Right atrium auricular region (tissue), 2 donors: Measurements from ENCODE around the gene C5. TPM values are rescaled to one million over a fixed set of nuclear protein-coding genes. Genes with fewer than 3 reads are reported as not detected.

ENCODE experiments used
- DNase-seq: peaks from one replicate; pipeline ENCODE4 v3.0.0-alpha.2; 2019; ENCODE audit warnings: low spot score
- H3K27ac ChIP-seq, 2 donors: fragments of 200-600 bp; sonication (generic); 1 replicate in 1 of 2; 2 replicates in 1 of 2; pipeline ENCODE4 v1.5.1; 2016 to 2019
- H3K27me3 ChIP-seq, 2 donors: fragments of 200-600 bp; sonication (generic); one replicate each; pipeline versions ENCODE4 v1.5.1 to v1.6.0; 2017 to 2019
- H3K36me3 ChIP-seq: fragments of 200-600 bp; sonication (generic); one replicate; pipeline ENCODE4 v1.5.1; 2016
- H3K4me1 ChIP-seq, 2 donors: fragments of 200-600 bp; sonication (generic); one replicate each; pipeline versions ENCODE4 v1.5.1 to v1.6.0; 2017 to 2019
- H3K4me3 ChIP-seq, 2 donors: fragments of 200-600 bp; sonication (generic); 1 replicate in 1 of 2; 2 replicates in 1 of 2; pipeline ENCODE4 v1.5.1; 2017 to 2019; ENCODE audit warnings: mild to moderate bottlenecking in 1 of 2, moderate library complexity in 1 of 2
- H3K9me3 ChIP-seq, 2 donors: fragments of 200-600 bp; sonication (generic); one replicate each; pipeline ENCODE4 v1.5.1; 2019
- total RNA-seq, 2 donors: library from RNA; depleted of rRNA; stranded (reverse); fragments of >200 nt; gene quantifications; one replicate each; pipeline ENCODE4 v1.1.0, GENCODE V29; 2016
- TF ChIP-seq, protein P1 (sequence below), 2 donors: fragments of 200-600 bp; sonication (generic); IDR thresholded peaks; one replicate each; pipeline ENCODE4 v1.5.1; 2019; ENCODE audit warnings: antibody characterized with exemption in 2 of 2

The C5 gene
- total RNA-seq, 2 donors from 2014 or later, result 0.82 to 1.1 TPM

GRCh38 chr9:120999317-120999716, 50.8 kb downstream of the C5 start:
- TF ChIP-seq, protein P1, sequence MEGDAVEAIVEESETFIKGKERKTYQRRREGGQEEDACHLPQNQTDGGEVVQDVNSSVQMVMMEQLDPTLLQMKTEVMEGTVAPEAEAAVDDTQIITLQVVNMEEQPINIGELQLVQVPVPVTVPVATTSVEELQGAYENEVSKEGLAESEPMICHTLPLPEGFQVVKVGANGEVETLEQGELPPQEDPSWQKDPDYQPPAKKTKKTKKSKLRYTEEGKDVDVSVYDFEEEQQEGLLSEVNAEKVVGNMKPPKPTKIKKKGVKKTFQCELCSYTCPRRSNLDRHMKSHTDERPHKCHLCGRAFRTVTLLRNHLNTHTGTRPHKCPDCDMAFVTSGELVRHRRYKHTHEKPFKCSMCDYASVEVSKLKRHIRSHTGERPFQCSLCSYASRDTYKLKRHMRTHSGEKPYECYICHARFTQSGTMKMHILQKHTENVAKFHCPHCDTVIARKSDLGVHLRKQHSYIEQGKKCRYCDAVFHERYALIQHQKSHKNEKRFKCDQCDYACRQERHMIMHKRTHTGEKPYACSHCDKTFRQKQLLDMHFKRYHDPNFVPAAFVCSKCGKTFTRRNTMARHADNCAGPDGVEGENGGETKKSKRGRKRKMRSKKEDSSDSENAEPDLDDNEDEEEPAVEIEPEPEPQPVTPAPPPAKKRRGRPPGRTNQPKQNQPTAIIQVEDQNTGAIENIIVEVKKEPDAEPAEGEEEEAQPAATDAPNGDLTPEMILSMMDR (IDR thresholded peaks at IDR 0.05), result no peak
- H3K27me3 ChIP-seq, result no peaks in the 10 kb centered on the region

GRCh38 chr9:120998111-120998510, 52.0 kb downstream of the C5 start:
- no peak overlapping the region for H3K27ac ChIP-seq
- TF ChIP-seq, protein P1 (IDR thresholded peaks at IDR 0.05), result no peak
- H3K36me3 ChIP-seq, result no peaks in the 10 kb centered on the region
- no peak overlapping the region for H3K4me3 ChIP-seq
- no peaks in the 10 kb centered on the region for H3K27me3 ChIP-seq
- DNase-seq, result no peak
- no peaks in the 10 kb centered on the region for H3K4me1 ChIP-seq
- H3K9me3 ChIP-seq, result no peaks in the 10 kb centered on the region

More at GRCh38 chr9:120999317-120999716, 50.8 kb downstream of the C5 start:
- Histone ChIP-seq H3K27ac (no peak overlapping the region), H3K9me3 (no peaks in the 10 kb centered on the region), H3K4me3 (no peak overlapping the region), H3K36me3 (no peaks in the 10 kb centered on the region), H3K4me1 (no peaks in the 10 kb centered on the region)
- no peak for DNase-seq

- Histone ChIP-seq H3K4me1 (no peaks in the 10 kb centered on the region), H3K27me3 (no peaks in the 10 kb centered on the region), H3K27ac (no peak overlapping the region), H3K4me3 (no peak overlapping the region), H3K9me3 (no peaks in the 10 kb centered on the region), H3K36me3 (no peaks in the 10 kb centered on the region)
- TF ChIP-seq, protein P1 (IDR thresholded peaks at IDR 0.05), result no peak
- no peak for DNase-seq
Observed at GRCh38 chr9:120997502-120997901, 52.6 kb downstream of the C5 start.

DNA sequence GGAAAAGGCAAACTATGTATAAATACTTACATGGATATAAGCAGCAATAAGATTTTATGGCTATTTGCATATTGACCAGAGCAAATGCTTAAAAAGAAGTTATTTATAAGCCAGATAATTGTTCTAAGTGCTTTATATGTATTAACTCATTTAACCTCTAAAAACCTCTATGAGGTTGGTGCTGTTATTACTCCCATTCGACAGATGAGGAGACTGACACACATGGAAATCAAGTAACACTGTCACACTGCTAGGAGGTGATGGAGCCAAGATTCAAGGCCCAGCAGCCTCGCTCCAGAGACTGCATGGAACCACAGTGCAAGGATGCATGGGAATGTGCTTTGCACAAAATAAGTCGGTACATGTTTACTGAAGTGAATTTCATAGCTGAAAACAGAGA, 53.7 kb downstream of the C5 start:
- TF ChIP-seq, protein P1 (IDR thresholded peaks at IDR 0.05), result no peak
- Histone ChIP-seq H3K36me3 (no peaks in the 10 kb centered on the region), H3K4me1 (no peaks in the 10 kb centered on the region), H3K27me3 (no peaks in the 10 kb centered on the region), H3K4me3 (no peak overlapping the region), H3K9me3 (no peaks in the 10 kb centered on the region), H3K27ac (no peak overlapping the region)
- DNase-seq, result no peak

DNA sequence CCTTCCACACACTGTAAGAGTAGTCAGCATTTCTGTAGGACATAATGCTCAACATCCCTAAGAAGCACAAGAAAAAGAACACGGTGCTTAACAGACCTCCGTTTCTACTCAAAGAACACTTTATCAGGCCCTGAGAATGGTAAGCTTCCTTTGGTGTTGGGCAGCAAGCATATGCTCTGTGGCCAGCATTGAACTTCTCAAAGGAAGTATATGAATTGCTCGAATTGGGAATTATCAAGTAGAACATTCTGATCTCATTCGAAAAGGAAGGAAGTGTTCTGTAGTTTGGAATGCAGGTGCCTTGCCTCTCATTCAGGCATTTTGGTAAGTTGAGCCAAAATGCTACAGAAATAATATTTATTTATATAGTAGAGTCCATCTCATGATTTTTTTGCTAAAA, 61.0 kb downstream of the C5 start:
- no peaks in the 10 kb centered on the region for H3K36me3 ChIP-seq
- H3K27me3 ChIP-seq, result no peaks in the 10 kb centered on the region
- peaks cover 0 to 6% of the 10 kb centered on the region in 2 donors for H3K4me1 ChIP-seq
- H3K9me3 ChIP-seq, result no peaks in the 10 kb centered on the region
- no peak for DNase-seq
- no peak overlapping the region for H3K27ac ChIP-seq
- H3K4me3 ChIP-seq, result no peak overlapping the region
- TF ChIP-seq, protein P1 (IDR thresholded peaks at IDR 0.05), result no peak

DNA sequence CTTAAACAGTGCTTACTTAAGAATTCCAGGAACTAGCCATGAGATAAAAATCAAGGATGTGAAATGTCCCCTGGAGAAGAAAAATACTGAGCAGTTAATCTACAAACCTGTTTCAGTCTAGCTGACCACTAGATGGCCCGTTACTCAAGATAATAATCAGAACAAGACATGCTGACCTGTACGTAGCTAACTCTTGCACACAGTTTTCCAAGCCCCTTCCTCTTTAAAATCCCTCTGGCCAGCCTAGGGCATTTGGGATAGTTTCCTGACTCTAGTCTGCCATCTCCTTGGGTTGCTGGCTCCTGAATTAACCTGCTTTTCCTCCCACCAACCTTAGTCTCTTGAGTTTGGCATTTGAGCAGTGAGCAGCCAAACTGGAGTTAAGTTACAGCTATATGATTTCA, 64.3 kb downstream of the C5 start:
- TF ChIP-seq, protein P1 (IDR thresholded peaks at IDR 0.05), result peak in 1 of 2 donors; percentile 63
- no peaks in the 10 kb centered on the region for H3K36me3 ChIP-seq
- peaks cover 0 to 6% of the 10 kb centered on the region in 2 donors for H3K4me1 ChIP-seq
- no peak overlapping the region for H3K27ac ChIP-seq
- no peaks in the 10 kb centered on the region for H3K27me3 ChIP-seq
- no peaks in the 10 kb centered on the region for H3K9me3 ChIP-seq
- no peak overlapping the region for H3K4me3 ChIP-seq
- DNase-seq, result no peak
